B cell (primary cell): Measurements from ENCODE around the gene CEP44. TPM values are rescaled to one million over a fixed set of nuclear protein-coding genes. Genes with fewer than 3 reads are reported as not detected.

Source experiments
- ATAC-seq: fragments of 200-7000 bp; cut with Tn5 transposase; one replicate; pipeline ENCODE4 v1.10.0; 2021; ENCODE audit warnings: low read depth, mild to moderate bottlenecking, moderate number of reproducible peaks, moderate library complexity
- CTCF ChIA-PET: fragments of 350-600 bp; sonication (Branson Sonifier 250); formaldehyde crosslinking; loops from one replicate; lab custom pipeline; 2021; ENCODE audit warnings: antibody characterized with exemption, inconsistent platforms; lab: Charles Lee
- POLR2A ChIA-PET: fragments of 350-600 bp; sonication (Branson Sonifier 250); formaldehyde crosslinking; loops from one replicate; lab custom pipeline; 2021; ENCODE audit warnings: antibody characterized with exemption; lab: Charles Lee
- DNase-seq: peaks from one replicate; pipeline ENCODE4 v3.0.0; 2013
- H2AFZ ChIP-seq: 2 replicates; pipeline ENCODE4 v1.6.1; 2012; ENCODE audit warnings: mild to moderate bottlenecking, low read depth, low read length; ENCODE audit not compliant: insufficient read depth, poor library complexity, severe bottlenecking
- H3K27ac ChIP-seq, 2 donors: 1 replicate in 1 of 2; 2 replicates in 1 of 2; pipeline ENCODE4 v1.5.1; 2012 to 2013; ENCODE audit warnings: low read length in 2 of 2, mild to moderate bottlenecking in 2 of 2, moderate library complexity in 1 of 2
- H3K27me3 ChIP-seq, 4 experiments: fragments of 200-600 bp in 1 of 4; sonication (generic) in 1 of 4; replicated peaks in 1 of 4; 1 replicate in 2 of 4; 2 replicates in 2 of 4; pipeline versions ENCODE4 v1.6.1 to v1.7.0; 2013 to 2016; ENCODE audit warnings: low read length in 3 of 4, mild to moderate bottlenecking in 2 of 4, mixed read lengths in 1 of 4, moderate library complexity in 1 of 4; ENCODE audit not compliant: insufficient read depth in 4 of 4, control insufficient read depth in 3 of 4; ENCODE audit errors: control extremely low read depth in 1 of 4
- H3K36me3 ChIP-seq, 2 experiments: replicated peaks in 1 of 2; 1 replicate in 1 of 2; 2 replicates in 1 of 2; pipeline versions ENCODE4 v1.6.1 to v1.7.1; 2013; ENCODE audit warnings: low read length in 1 of 2; ENCODE audit not compliant: insufficient read depth in 2 of 2, control insufficient read depth in 1 of 2; ENCODE audit errors: control extremely low read depth in 1 of 2, extremely low read depth in 1 of 2
- H3K4me1 ChIP-seq, 2 donors: fragments of 200-600 bp in 1 of 2; sonication (generic) in 1 of 2; 1 replicate in 1 of 2; 2 replicates in 1 of 2; pipeline versions ENCODE4 v1.5.1 to v1.6.1; 2013 to 2017; ENCODE audit warnings: low read length in 2 of 2; ENCODE audit not compliant: control insufficient read depth in 2 of 2, insufficient read depth in 2 of 2
- H3K4me2 ChIP-seq: replicated peaks from 2 replicates; pipeline ENCODE3; 2012; ENCODE audit warnings: mild to moderate bottlenecking, low read depth, low read length; ENCODE audit not compliant: poor library complexity, severe bottlenecking
- H3K4me3 ChIP-seq, 5 experiments: fragments of 200-600 bp in 1 of 5; sonication (generic) in 1 of 5; 1 replicate in 3 of 5; 2 replicates in 2 of 5; pipeline versions ENCODE4 v1.5.1 to v1.7.0; 2011 to 2016; ENCODE audit warnings: low read length in 4 of 5, mild to moderate bottlenecking in 4 of 5, low read depth in 2 of 5, control low read depth in 1 of 5, moderate library complexity in 1 of 5; ENCODE audit not compliant: insufficient read depth in 1 of 5; ENCODE audit errors: control extremely low read depth in 1 of 5, extremely low read depth in 1 of 5
- H3K79me2 ChIP-seq: fragments of 200-600 bp; sonication (generic); one replicate; pipeline ENCODE4 v1.6.0; 2016; ENCODE audit warnings: low read length; ENCODE audit not compliant: control insufficient read depth, insufficient read depth
- H3K9ac ChIP-seq: fragments of 200-600 bp; sonication (generic); 2 replicates; pipeline ENCODE4 v1.6.1; 2017; ENCODE audit warnings: mild to moderate bottlenecking, low read length, moderate library complexity
- H3K9me3 ChIP-seq, 3 donors: one replicate each; pipeline versions ENCODE4 v1.6.1 to v1.7.1; 2013; ENCODE audit warnings: low read length in 2 of 3; ENCODE audit not compliant: control insufficient read depth in 2 of 3, insufficient read depth in 1 of 3; ENCODE audit errors: control extremely low read depth in 1 of 3
- H4K20me1 ChIP-seq: 2 replicates; pipeline ENCODE4 v1.6.0; 2012; ENCODE audit warnings: mild to moderate bottlenecking, low read length; ENCODE audit not compliant: insufficient read depth, control insufficient read depth, poor library complexity, severe bottlenecking
- H3K27ac Mint-ChIP-seq: one replicate; pipeline ENCODE4 v1.8.0; 2021; ENCODE audit warnings: mixed read lengths
- H3K27me3 Mint-ChIP-seq: one replicate; pipeline ENCODE4 v1.8.0; 2021; ENCODE audit warnings: mixed read lengths
- H3K4me1 Mint-ChIP-seq: one replicate; pipeline ENCODE4 v1.8.0; 2021; ENCODE audit warnings: mixed read lengths
- H3K4me3 Mint-ChIP-seq: one replicate; pipeline ENCODE4 v1.8.0; 2021; ENCODE audit warnings: mixed read lengths
- H3K9me3 Mint-ChIP-seq: one replicate; pipeline ENCODE4 v1.8.0; 2022; ENCODE audit warnings: mixed read lengths; ENCODE audit not compliant: insufficient read depth
- CTCF ChIP-seq: fragments of 200-600 bp; IDR thresholded peaks from one replicate; pipeline ENCODE4 v1.8.0; 2022; ENCODE audit warnings: antibody characterized with exemption, mild to moderate bottlenecking
- EZH2 ChIP-seq: IDR thresholded peaks from 2 replicates; pipeline ENCODE4 v1.6.1; 2012; ENCODE audit warnings: borderline replicate concordance, low read depth, mild to moderate bottlenecking, moderate library complexity, low read length; ENCODE audit not compliant: insufficient read depth, poor library complexity, severe bottlenecking
- WGBS: methylation state at CpG from one replicate; pipeline ENCODE4 v1.1.5; 2013; ENCODE audit warnings: missing lambda C conversion rate; ENCODE audit not compliant: insufficient coverage; 5-methylcytosine and 5-hydroxymethylcytosine counted together
- intact Hi-C: fragments of 100-400 bp; cut with micrococcal nuclease; formaldehyde crosslinking; loops from one replicate; pipeline ENCODE4 v1.10.0; 2022
- polyA plus RNA-seq: library from polyadenylated mRNA; depleted of rRNA; stranded (reverse); fragments of >200 nt; gene quantifications from 2 replicates; pipeline ENCODE4 v1.2.3, GENCODE V29; 2012
- total RNA-seq, 2 donors: library from RNA; stranded (reverse); fragments of 120-200 nt in 1 of 2; gene quantifications; 1 replicate in 1 of 2; 2 replicates in 1 of 2; pipeline versions ENCODE4 v1.2.3 to v1.2.4, GENCODE V29; 2013 to 2022

Gene CEP44
- total and polyA plus RNA-seq, 2 donors (not counting 1 experiment from before 2014, with no cell fraction given): 3.5 to 25.2 TPM

GRCh38 chr4:174320494-174321199 lies 36.9 kb downstream of the CEP44 start:
- Histone ChIP-seq H3K79me2 (no peaks in the 10 kb centered on the region), H3K27ac (no peak overlapping the region), H4K20me1 (no peaks in the 10 kb centered on the region), H2AFZ (no peak overlapping the region), H3K27me3 (no peaks in the 10 kb centered on the region), H3K4me3 (no peak overlapping the region), H3K4me1 (no peaks in the 10 kb centered on the region), H3K9ac (no peak overlapping the region), H3K4me2 (no peak overlapping the region), H3K36me3 (peaks cover 1 to 11% of the 10 kb centered on the region in 2 experiments), H3K9me3 (no peaks in the 10 kb centered on the region)
- H3K4me3 Mint-ChIP-seq: no peak overlapping the region
- no peaks in the 10 kb centered on the region for H3K9me3 Mint-ChIP-seq
- POLR2A ChIA-PET: no interaction called here
- no peak overlapping the region for H3K27ac Mint-ChIP-seq
- intact Hi-C loops: no loop called here
- CTCF ChIA-PET: interaction anchor here (0.9 to 2.7 kb wide), 4 partner anchors 18 to 899 kb away, joined by 3 to 15 read pairs (median 4); no protein-coding TSS in a partner anchor
- ATAC-seq (no peak), DNase-seq (no peak)
- no peaks in the 10 kb centered on the region for H3K4me1 Mint-ChIP-seq
- no peak for TF ChIP-seq CTCF
- TF ChIP-seq EZH2: no peak
- WGBS: 86% methylated on average over 2 of the region's 5 CpGs
- H3K27me3 Mint-ChIP-seq: no peaks in the 10 kb centered on the region

- intact Hi-C loops: no loop called here
- H3K4me1 Mint-ChIP-seq: no peaks in the 10 kb centered on the region
- H3K4me1 ChIP-seq: no peaks in the 10 kb centered on the region
- H3K4me3 Mint-ChIP-seq: no peak overlapping the region
- H3K27me3 ChIP-seq: no peaks in the 10 kb centered on the region
- H3K27ac Mint-ChIP-seq: no peak overlapping the region
- TF ChIP-seq EZH2 (no peak), CTCF (no peak)
- no peak for ATAC-seq
- CTCF ChIA-PET: no interaction called here
- no peaks in the 10 kb centered on the region for H3K9me3 ChIP-seq
- no peaks in the 10 kb centered on the region for H4K20me1 ChIP-seq
- H3K4me2 ChIP-seq: no peak overlapping the region
- H3K9me3 Mint-ChIP-seq: no peaks in the 10 kb centered on the region
- H3K4me3 ChIP-seq: no peak overlapping the region
- H3K27ac ChIP-seq: no peak overlapping the region
- no peak overlapping the region for H3K9ac ChIP-seq
- H3K27me3 Mint-ChIP-seq: no peaks in the 10 kb centered on the region
- H3K79me2 ChIP-seq: no peaks in the 10 kb centered on the region
- no peak for DNase-seq
- POLR2A ChIA-PET: no interaction called here
- H3K36me3 ChIP-seq: no peaks in the 10 kb centered on the region
- no peak overlapping the region for H2AFZ ChIP-seq
- no CpG with 5 or more reads among the region's 1 CpG for WGBS
Observed at GRCh38 chr4:174324236-174324635, 40.5 kb downstream of the CEP44 start.
